Measurements from ENCODE around the gene MAGI2.

Gene MAGI2

GRCh38 chr7:79337717-79338116 lies 115.8 kb downstream of the MAGI2 start:
- Histone ChIP-seq H3K27me3 (ENCODE audit: control insufficient read depth, insufficient read depth, low read length) (no peaks in the 10 kb centered on the region), H3K9ac (ENCODE audit: low read length) (no peak overlapping the region), H3K4me1 (ENCODE audit: control insufficient read depth, insufficient read depth, low read length) (no peaks in the 10 kb centered on the region), H3K36me3 (ENCODE audit: control insufficient read depth, insufficient read depth, low read length) (no peaks in the 10 kb centered on the region), H3K27ac (ENCODE audit: low read depth, low read length) (no peak overlapping the region), H3K9me3 (ENCODE audit: control insufficient read depth, insufficient read depth, low read depth, low read length) (no peaks in the 10 kb centered on the region), H3K4me3 (ENCODE audit: low read depth, low read length) (no peak overlapping the region)

GRCh38 chr7:79334841-79335240 lies 118.6 kb downstream of the MAGI2 start:
- no peak overlapping the region for H3K4me3 ChIP-seq (ENCODE audit: low read depth, low read length)
- no peaks in the 10 kb centered on the region for H3K27me3 ChIP-seq (ENCODE audit: control insufficient read depth, insufficient read depth, low read length)
- no peaks in the 10 kb centered on the region for H3K9me3 ChIP-seq (ENCODE audit: control insufficient read depth, insufficient read depth, low read depth, low read length)
- H3K9ac ChIP-seq (ENCODE audit: low read length), result no peak overlapping the region
- H3K27ac ChIP-seq (ENCODE audit: low read depth, low read length), result no peak overlapping the region
- no peaks in the 10 kb centered on the region for H3K36me3 ChIP-seq (ENCODE audit: control insufficient read depth, insufficient read depth, low read length)
- no peaks in the 10 kb centered on the region for H3K4me1 ChIP-seq (ENCODE audit: control insufficient read depth, insufficient read depth, low read length)

- H3K27ac ChIP-seq (ENCODE audit: low read depth, low read length), result no peak overlapping the region
- no peaks in the 10 kb centered on the region for H3K27me3 ChIP-seq (ENCODE audit: control insufficient read depth, insufficient read depth, low read length)
- H3K36me3 ChIP-seq (ENCODE audit: control insufficient read depth, insufficient read depth, low read length), result no peaks in the 10 kb centered on the region
- H3K9me3 ChIP-seq (ENCODE audit: control insufficient read depth, insufficient read depth, low read depth, low read length), result no peaks in the 10 kb centered on the region
- H3K4me1 ChIP-seq (ENCODE audit: control insufficient read depth, insufficient read depth, low read length), result no peaks in the 10 kb centered on the region
- no peak overlapping the region for H3K4me3 ChIP-seq (ENCODE audit: low read depth, low read length)
- no peak overlapping the region for H3K9ac ChIP-seq (ENCODE audit: low read length)
Observed at GRCh38 chr7:79334334-79334733, 119.1 kb downstream of the MAGI2 start.

- no peak overlapping the region for H3K4me3 ChIP-seq (ENCODE audit: low read depth, low read length)
- no peaks in the 10 kb centered on the region for H3K36me3 ChIP-seq (ENCODE audit: control insufficient read depth, insufficient read depth, low read length)
- H3K4me1 ChIP-seq (ENCODE audit: control insufficient read depth, insufficient read depth, low read length), result no peaks in the 10 kb centered on the region
- H3K9me3 ChIP-seq (ENCODE audit: control insufficient read depth, insufficient read depth, low read depth, low read length), result no peaks in the 10 kb centered on the region
- H3K9ac ChIP-seq (ENCODE audit: low read length), result no peak overlapping the region
- no peaks in the 10 kb centered on the region for H3K27me3 ChIP-seq (ENCODE audit: control insufficient read depth, insufficient read depth, low read length)
- H3K27ac ChIP-seq (ENCODE audit: low read depth, low read length), result no peak overlapping the region
Observed at GRCh38 chr7:79332091-79332490, 121.4 kb downstream of the MAGI2 start.

DNA sequence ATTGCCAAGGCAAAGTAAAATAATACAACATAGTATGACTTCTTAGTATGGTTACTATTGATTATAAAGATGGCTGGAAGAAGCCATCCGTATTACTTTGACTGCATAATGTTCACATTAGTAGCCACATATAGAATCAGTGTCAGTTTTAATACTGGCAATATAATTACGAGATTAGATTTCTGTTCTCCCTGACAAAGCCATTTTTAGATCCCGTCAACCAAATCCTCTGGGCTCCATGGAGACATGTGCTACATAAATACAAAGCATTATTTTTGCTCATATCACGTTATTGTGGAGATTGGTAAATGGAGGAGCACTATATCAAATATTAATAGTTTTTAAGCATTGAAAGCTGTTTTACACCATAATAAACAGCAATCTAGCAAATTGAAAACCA lies 124.0 kb downstream of the MAGI2 start:
- Histone ChIP-seq H3K4me1 (ENCODE audit: control insufficient read depth, insufficient read depth, low read length) (no peaks in the 10 kb centered on the region), H3K9me3 (ENCODE audit: control insufficient read depth, insufficient read depth, low read depth, low read length) (no peaks in the 10 kb centered on the region), H3K4me3 (ENCODE audit: low read depth, low read length) (no peak overlapping the region)

GRCh38 chr7:79320741-79321473 lies 132.6 kb downstream of the MAGI2 start:
- Histone ChIP-seq H3K27me3 (ENCODE audit: control insufficient read depth, insufficient read depth, low read length) (no peaks in the 10 kb centered on the region), H3K4me1 (ENCODE audit: control insufficient read depth, insufficient read depth, low read length) (peaks cover 10% of the 10 kb centered on the region; the same call in 1 of the 2 replicates), H3K27ac (ENCODE audit: low read depth, low read length) (no peak overlapping the region), H3K36me3 (ENCODE audit: control insufficient read depth, insufficient read depth, low read length) (no peaks in the 10 kb centered on the region), H3K9ac (ENCODE audit: low read length) (no peak overlapping the region), H3K4me3 (ENCODE audit: low read depth, low read length) (no peak overlapping the region), H3K9me3 (ENCODE audit: control insufficient read depth, insufficient read depth, low read depth, low read length) (no peaks in the 10 kb centered on the region)

More for the DNA sequence above, 124.0 kb downstream of the MAGI2 start:
- Histone ChIP-seq H3K27me3 (ENCODE audit: control insufficient read depth, insufficient read depth, low read length) (no peaks in the 10 kb centered on the region), H3K27ac (ENCODE audit: low read depth, low read length) (no peak overlapping the region), H3K36me3 (ENCODE audit: control insufficient read depth, insufficient read depth, low read length) (no peaks in the 10 kb centered on the region), H3K9ac (ENCODE audit: low read length) (no peak overlapping the region)

DNA sequence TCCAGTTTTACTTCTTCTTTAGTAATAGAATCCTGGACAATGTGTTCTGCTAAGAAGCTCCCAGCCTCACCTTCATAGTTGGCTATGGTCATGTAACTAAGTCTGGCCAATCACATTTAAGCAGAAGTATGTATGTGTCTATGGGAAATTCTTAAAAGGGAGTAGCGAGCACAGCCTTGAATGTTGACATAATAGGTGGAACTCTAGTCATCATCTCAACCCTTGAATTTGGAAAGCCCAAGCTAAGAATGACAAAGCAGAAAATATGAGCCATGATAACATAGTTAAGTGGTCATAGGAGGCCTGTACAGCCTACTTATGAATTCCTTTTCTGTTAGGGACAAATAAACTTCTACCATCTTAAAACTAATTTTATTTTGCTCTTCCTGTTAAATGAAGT lies 134.1 kb downstream of the MAGI2 start:
- H3K36me3 ChIP-seq (ENCODE audit: control insufficient read depth, insufficient read depth, low read length), result no peaks in the 10 kb centered on the region
- no peaks in the 10 kb centered on the region for H3K9me3 ChIP-seq (ENCODE audit: control insufficient read depth, insufficient read depth, low read depth, low read length)
- H3K27ac ChIP-seq (ENCODE audit: low read depth, low read length), result no peak overlapping the region
- no peak overlapping the region for H3K9ac ChIP-seq (ENCODE audit: low read length)
- H3K4me3 ChIP-seq (ENCODE audit: low read depth, low read length), result no peak overlapping the region
- no peaks in the 10 kb centered on the region for H3K27me3 ChIP-seq (ENCODE audit: control insufficient read depth, insufficient read depth, low read length)
- peaks cover 10% of the 10 kb centered on the region; the same call in 1 of the 2 replicates for H3K4me1 ChIP-seq (ENCODE audit: control insufficient read depth, insufficient read depth, low read length)

DNA sequence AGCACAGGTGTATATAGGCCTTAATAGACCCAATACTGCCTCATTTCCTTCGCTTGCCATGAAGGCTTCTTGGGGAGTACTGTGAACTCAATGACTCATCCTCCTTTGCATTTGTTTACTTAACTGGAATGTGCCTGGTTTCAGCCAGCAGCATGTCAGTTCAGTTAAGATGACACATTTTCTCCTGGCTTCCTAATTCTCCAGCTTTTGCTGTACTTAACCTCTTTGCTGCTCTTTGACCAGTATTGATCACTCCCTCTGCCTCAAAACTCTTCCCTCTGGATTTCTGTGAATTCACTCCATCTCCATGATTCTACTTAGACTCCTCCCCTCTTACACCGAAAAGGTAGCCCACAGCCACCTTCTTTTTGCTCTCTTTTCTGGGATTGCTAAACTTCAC lies 135.7 kb downstream of the MAGI2 start:
- Histone ChIP-seq H3K9ac (ENCODE audit: low read length) (no peak overlapping the region), H3K27ac (ENCODE audit: low read depth, low read length) (no peak overlapping the region), H3K4me3 (ENCODE audit: low read depth, low read length) (no peak overlapping the region), H3K36me3 (ENCODE audit: control insufficient read depth, insufficient read depth, low read length) (no peaks in the 10 kb centered on the region), H3K4me1 (ENCODE audit: control insufficient read depth, insufficient read depth, low read length) (peaks cover 10% of the 10 kb centered on the region; the same call in 1 of the 2 replicates), H3K27me3 (ENCODE audit: control insufficient read depth, insufficient read depth, low read length) (no peaks in the 10 kb centered on the region), H3K9me3 (ENCODE audit: control insufficient read depth, insufficient read depth, low read depth, low read length) (no peaks in the 10 kb centered on the region)

DNA sequence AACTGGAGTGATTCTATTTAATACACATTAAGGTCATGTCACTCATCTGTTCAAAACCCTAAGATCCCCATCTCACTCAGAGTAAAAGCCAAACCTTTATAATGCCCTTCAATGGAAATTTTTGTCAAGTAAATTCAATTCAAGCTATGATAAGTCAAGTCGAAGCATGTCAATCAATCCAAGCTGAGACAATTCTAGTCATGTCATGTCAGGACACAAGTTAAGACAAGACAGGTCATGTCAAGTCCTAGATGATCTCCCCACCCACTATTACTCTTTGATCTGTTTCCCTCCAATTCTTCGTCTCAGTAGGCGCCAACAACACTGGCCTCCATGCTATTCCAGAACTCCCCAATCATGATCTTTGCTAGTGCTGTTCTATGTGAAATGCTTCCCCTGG lies 141.4 kb downstream of the MAGI2 start:
- Histone ChIP-seq H3K4me3 (ENCODE audit: low read depth, low read length) (no peak overlapping the region), H3K27ac (ENCODE audit: low read depth, low read length) (no peak overlapping the region), H3K9ac (ENCODE audit: low read length) (no peak overlapping the region)

DNA sequence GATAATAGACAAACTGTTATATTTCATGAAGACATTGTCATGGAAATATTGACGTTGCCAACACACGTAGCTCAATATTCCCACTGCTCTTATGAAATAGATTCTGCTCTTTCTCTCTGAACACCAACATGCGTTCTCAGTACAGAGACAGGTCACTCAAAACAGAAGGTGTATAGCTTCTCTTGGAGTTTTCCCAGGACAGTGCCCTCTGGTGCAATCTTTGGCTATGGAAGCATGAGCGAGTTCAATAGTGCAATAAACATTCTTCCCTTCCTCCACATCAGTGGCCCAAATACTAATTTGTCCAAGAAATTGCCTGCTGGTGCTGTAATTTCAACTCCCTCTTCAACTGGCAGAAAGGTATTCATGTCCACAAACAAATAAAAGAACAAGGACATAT lies 145.3 kb downstream of the MAGI2 start:
- no peaks in the 10 kb centered on the region for H3K9me3 ChIP-seq (ENCODE audit: control insufficient read depth, insufficient read depth, low read depth, low read length)

More for the DNA sequence above, 141.4 kb downstream of the MAGI2 start:
- H3K36me3 ChIP-seq (ENCODE audit: control insufficient read depth, insufficient read depth, low read length), result no peaks in the 10 kb centered on the region
- no peaks in the 10 kb centered on the region for H3K27me3 ChIP-seq (ENCODE audit: control insufficient read depth, insufficient read depth, low read length)
- no peaks in the 10 kb centered on the region for H3K4me1 ChIP-seq (ENCODE audit: control insufficient read depth, insufficient read depth, low read length)
- no peaks in the 10 kb centered on the region for H3K9me3 ChIP-seq (ENCODE audit: control insufficient read depth, insufficient read depth, low read depth, low read length)

GRCh38 chr7:79307376-79307775 lies 146.1 kb downstream of the MAGI2 start:
- Histone ChIP-seq H3K4me1 (ENCODE audit: control insufficient read depth, insufficient read depth, low read length) (no peaks in the 10 kb centered on the region), H3K9me3 (ENCODE audit: control insufficient read depth, insufficient read depth, low read depth, low read length) (no peaks in the 10 kb centered on the region), H3K27ac (ENCODE audit: low read depth, low read length) (no peak overlapping the region), H3K9ac (ENCODE audit: low read length) (no peak overlapping the region), H3K4me3 (ENCODE audit: low read depth, low read length) (no peak overlapping the region), H3K27me3 (ENCODE audit: control insufficient read depth, insufficient read depth, low read length) (no peaks in the 10 kb centered on the region), H3K36me3 (ENCODE audit: control insufficient read depth, insufficient read depth, low read length) (no peaks in the 10 kb centered on the region)

More for the DNA sequence above, 145.3 kb downstream of the MAGI2 start:
- H3K4me1 ChIP-seq (ENCODE audit: control insufficient read depth, insufficient read depth, low read length), result no peaks in the 10 kb centered on the region
- H3K4me3 ChIP-seq (ENCODE audit: low read depth, low read length), result no peak overlapping the region
- H3K9ac ChIP-seq (ENCODE audit: low read length), result no peak overlapping the region
- H3K36me3 ChIP-seq (ENCODE audit: control insufficient read depth, insufficient read depth, low read length), result no peaks in the 10 kb centered on the region
- H3K27me3 ChIP-seq (ENCODE audit: control insufficient read depth, insufficient read depth, low read length), result no peaks in the 10 kb centered on the region
- no peak overlapping the region for H3K27ac ChIP-seq (ENCODE audit: low read depth, low read length)

Measured in HUES6 (cell line).